Erythroblast (primary cell): ENCODE data around the gene ATRIP.

Source experiments
- GATA1 ChIP-seq: IDR thresholded peaks from 2 replicates; pipeline ENCODE4 v1.6.1; 2011; ENCODE audit warnings: low read depth, mild to moderate bottlenecking, control low read depth, low read length, moderate library complexity
- POLR2A ChIP-seq: IDR thresholded peaks from 2 replicates; pipeline ENCODE4 v1.6.1; 2011; ENCODE audit warnings: mild to moderate bottlenecking, low read length

GRCh38 chr3:48406443-48407431 is 39.8 kb upstream of the ATRIP start:
- TF ChIP-seq POLR2A (no peak), GATA1 (no peak)
